ENCODE measurements around the gene ZNF862.

- TF ChIP-seq CTCF (IDR thresholded peaks at IDR 0.05; ENCODE audit: extremely low read depth in 1 of 2, insufficient read depth in 1 of 2, low read depth in 1 of 2, low read length in 2 of 2) (no peak), JUN (IDR thresholded peaks at IDR 0.05; ENCODE audit: borderline replicate concordance, insufficient read depth, insufficient read length, low read depth) (no peak), EZH2 (IDR thresholded peaks at IDR 0.05; ENCODE audit: borderline replicate concordance, low read depth, low read length, severe bottlenecking) (no peak)
Observed at GRCh38 chr7:149881328-149882247, 43.4 kb downstream of the ZNF862 start.

Data from endothelial cell of umbilical vein (primary cell).